Measurements from ENCODE around the gene PLAC8L1. TPM values are rescaled to one million over a fixed set of nuclear protein-coding genes. Genes with fewer than 3 reads are reported as not detected.

The PLAC8L1 gene
- total and polyA plus RNA-seq, 4 donors, result 0.46 to 0.51 TPM; not detected in 2

DNA sequence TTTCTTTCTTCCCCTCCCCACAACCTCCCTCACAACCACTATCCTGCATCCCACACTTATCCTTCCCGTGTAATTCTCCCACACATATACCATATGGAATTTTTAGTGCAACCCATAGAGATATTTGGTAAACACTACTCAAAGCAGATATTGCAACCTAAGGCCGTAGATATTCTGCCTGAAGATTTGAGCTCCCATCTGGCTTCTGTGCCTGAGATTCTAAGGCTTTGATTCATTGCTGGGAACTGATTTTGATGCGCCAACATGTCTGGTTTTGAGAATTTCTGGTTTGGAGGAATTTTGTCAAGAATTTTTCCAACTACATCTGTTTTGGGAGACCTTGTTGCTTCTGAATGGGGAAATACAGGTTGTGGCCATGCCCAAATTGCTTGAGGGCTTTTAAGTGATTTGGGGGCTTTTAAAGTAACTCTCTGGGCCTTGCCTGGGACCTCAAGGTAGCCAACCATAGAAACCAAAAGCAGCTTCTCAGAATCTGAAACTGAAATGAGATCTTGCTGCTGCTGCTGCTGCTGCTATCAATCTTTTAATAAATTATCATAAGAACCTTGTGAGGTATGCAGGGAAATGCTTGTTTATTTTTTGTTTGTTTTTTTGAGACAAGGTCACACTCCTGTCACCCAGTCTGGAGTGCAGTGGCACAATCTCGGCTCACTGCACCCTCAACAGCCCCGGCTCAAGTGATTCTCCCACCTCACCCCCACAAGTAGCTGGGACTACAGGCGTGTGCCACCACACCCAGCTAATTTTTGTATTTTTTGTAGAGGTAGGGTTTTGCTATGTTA is 36.2 kb downstream of the PLAC8L1 start:
- TF ChIP-seq, protein P1, sequence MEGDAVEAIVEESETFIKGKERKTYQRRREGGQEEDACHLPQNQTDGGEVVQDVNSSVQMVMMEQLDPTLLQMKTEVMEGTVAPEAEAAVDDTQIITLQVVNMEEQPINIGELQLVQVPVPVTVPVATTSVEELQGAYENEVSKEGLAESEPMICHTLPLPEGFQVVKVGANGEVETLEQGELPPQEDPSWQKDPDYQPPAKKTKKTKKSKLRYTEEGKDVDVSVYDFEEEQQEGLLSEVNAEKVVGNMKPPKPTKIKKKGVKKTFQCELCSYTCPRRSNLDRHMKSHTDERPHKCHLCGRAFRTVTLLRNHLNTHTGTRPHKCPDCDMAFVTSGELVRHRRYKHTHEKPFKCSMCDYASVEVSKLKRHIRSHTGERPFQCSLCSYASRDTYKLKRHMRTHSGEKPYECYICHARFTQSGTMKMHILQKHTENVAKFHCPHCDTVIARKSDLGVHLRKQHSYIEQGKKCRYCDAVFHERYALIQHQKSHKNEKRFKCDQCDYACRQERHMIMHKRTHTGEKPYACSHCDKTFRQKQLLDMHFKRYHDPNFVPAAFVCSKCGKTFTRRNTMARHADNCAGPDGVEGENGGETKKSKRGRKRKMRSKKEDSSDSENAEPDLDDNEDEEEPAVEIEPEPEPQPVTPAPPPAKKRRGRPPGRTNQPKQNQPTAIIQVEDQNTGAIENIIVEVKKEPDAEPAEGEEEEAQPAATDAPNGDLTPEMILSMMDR (IDR thresholded peaks at IDR 0.05; ENCODE audit: control extremely low read depth, extremely low read depth), result no peak
- H3K36me3 ChIP-seq (ENCODE audit: control insufficient read depth in 4 of 4, insufficient read depth in 4 of 4, low read length in 4 of 4), result no peaks in the 10 kb centered on the region
- peaks cover 0 to 7% (median 6%) of the 10 kb centered on the region in 3 donors for H3K27me3 ChIP-seq (ENCODE audit: control insufficient read depth in 3 of 3, insufficient read depth in 3 of 3, low read length in 2 of 3)
- H3K27ac ChIP-seq (ENCODE audit: low read depth in 1 of 2, low read length in 1 of 2), result no peak overlapping the region
- no peak overlapping the region for H3K9ac ChIP-seq (ENCODE audit: insufficient read depth in 1 of 2, low read length in 2 of 2)
- DNase-seq (no peak), ATAC-seq (ENCODE audit: insufficient read depth, low FRiP score) (no peak)
- WGBS, 2 donors, result 85 to 92% methylated on average over 6 of the region's 6 CpGs
- H3K9me3 ChIP-seq (ENCODE audit: control insufficient read depth in 4 of 4, insufficient read depth in 3 of 4, low read length in 3 of 4), result no peaks in the 10 kb centered on the region
- H3K4me1 ChIP-seq (ENCODE audit: control insufficient read depth in 5 of 5, insufficient read depth in 5 of 5, low read length in 5 of 5), result peaks cover 0 to 14% (median 0%) of the 10 kb centered on the region in 5 donors
- H3K4me3 ChIP-seq, result no peak overlapping the region

DNA sequence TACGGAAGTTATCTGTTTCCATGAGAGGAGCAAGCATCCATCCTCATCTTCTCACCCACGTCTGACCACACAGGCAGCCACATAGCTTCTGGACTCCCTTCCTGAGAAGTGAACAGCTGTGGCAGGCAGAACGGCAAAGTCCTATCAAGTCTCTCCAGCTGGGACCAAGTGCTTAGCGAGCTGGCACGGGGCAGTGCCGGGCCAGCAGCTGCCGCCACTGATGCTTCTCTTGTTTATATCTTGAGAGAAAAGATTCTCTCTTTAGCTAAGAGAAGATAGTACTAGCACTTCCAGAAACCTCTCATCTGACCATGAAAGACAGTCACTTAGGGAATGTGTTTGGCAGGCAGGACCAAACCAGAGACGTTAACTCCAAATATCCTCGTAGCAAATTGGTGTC is 37.2 kb downstream of the PLAC8L1 start:
- TF ChIP-seq, protein P1 (IDR thresholded peaks at IDR 0.05; ENCODE audit: control extremely low read depth, extremely low read depth), result no peak
- H3K9me3 ChIP-seq (ENCODE audit: control insufficient read depth in 4 of 4, insufficient read depth in 3 of 4, low read length in 3 of 4), result no peaks in the 10 kb centered on the region
- 82 to 85% methylated on average over 9 of the region's 9 CpGs for WGBS, 2 donors
- DNase-seq (peak in 2 of 3 donors; percentile 13 to 15), ATAC-seq (ENCODE audit: insufficient read depth, low FRiP score) (no peak)
- H3K4me1 ChIP-seq (ENCODE audit: control insufficient read depth in 5 of 5, insufficient read depth in 5 of 5, low read length in 5 of 5), result peaks cover 0 to 14% (median 0%) of the 10 kb centered on the region in 5 donors
- no peak overlapping the region for H3K9ac ChIP-seq (ENCODE audit: insufficient read depth in 1 of 2, low read length in 2 of 2)
- H3K36me3 ChIP-seq (ENCODE audit: control insufficient read depth in 4 of 4, insufficient read depth in 4 of 4, low read length in 4 of 4), result no peaks in the 10 kb centered on the region
- H3K27ac ChIP-seq (ENCODE audit: low read depth in 1 of 2, low read length in 1 of 2), result no peak overlapping the region
- no peak overlapping the region for H3K4me3 ChIP-seq
- H3K27me3 ChIP-seq (ENCODE audit: control insufficient read depth in 3 of 3, insufficient read depth in 3 of 3, low read length in 2 of 3), result peaks cover 0 to 1% (median 0%) of the 10 kb centered on the region in 3 donors

DNA sequence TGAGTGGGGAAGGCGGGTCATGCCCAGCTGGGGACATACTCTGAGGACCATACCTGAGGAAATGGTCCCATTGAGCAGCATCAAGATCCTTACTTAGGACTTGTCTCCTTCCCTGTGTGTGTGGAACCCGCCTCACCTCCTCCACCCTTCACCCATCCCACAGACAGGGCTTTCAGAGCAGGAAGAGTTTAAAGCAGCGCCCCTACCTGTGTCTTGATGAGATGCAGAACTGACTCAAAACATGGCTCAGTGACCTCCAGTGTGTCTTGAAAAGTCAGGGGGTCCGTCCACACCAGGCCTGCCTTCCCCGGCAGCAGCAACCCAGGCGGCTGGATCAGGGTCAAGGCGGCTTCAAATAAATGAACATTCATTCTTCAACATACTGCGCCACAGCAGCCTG is 38.4 kb downstream of the PLAC8L1 start:
- H3K27me3 ChIP-seq (ENCODE audit: control insufficient read depth in 3 of 3, insufficient read depth in 3 of 3, low read length in 2 of 3), result no peaks in the 10 kb centered on the region
- H3K4me1 ChIP-seq (ENCODE audit: control insufficient read depth in 5 of 5, insufficient read depth in 5 of 5, low read length in 5 of 5), result peaks cover 0 to 12% (median 0%) of the 10 kb centered on the region in 5 donors
- 87 to 92% methylated on average over 8 of the region's 8 CpGs for WGBS, 2 donors
- H3K9ac ChIP-seq (ENCODE audit: insufficient read depth in 1 of 2, low read length in 2 of 2), result no peak overlapping the region
- DNase-seq (no peak), ATAC-seq (ENCODE audit: insufficient read depth, low FRiP score) (no peak)
- H3K36me3 ChIP-seq (ENCODE audit: control insufficient read depth in 4 of 4, insufficient read depth in 4 of 4, low read length in 4 of 4), result no peaks in the 10 kb centered on the region
- no peak overlapping the region for H3K27ac ChIP-seq (ENCODE audit: low read depth in 1 of 2, low read length in 1 of 2)
- TF ChIP-seq, protein P1 (IDR thresholded peaks at IDR 0.05; ENCODE audit: control extremely low read depth, extremely low read depth), result no peak
- no peak overlapping the region for H3K4me3 ChIP-seq
- no peaks in the 10 kb centered on the region for H3K9me3 ChIP-seq (ENCODE audit: control insufficient read depth in 4 of 4, insufficient read depth in 3 of 4, low read length in 3 of 4)
